ENCODE measurements around the gene TSPEAR.
"Not testable (repeated sequence)": the region's sequence is repeated elsewhere in the genome, so short reads cannot be mapped to it uniquely, and the experiment has no call there.

Gene TSPEAR

GRCh38 chr21:44583800-44584147 is 127.6 kb downstream of the TSPEAR start:
- no peak for TF ChIP-seq CTCF (IDR thresholded peaks at IDR 0.05; ENCODE audit: low read length, missing control alignments)
- no peak for DNase-seq (ENCODE audit: low read depth)
- no peak overlapping the region for H3K4me3 ChIP-seq (replicated peaks; ENCODE audit: low read depth, low read length)

- no peak overlapping the region for H3K4me3 ChIP-seq (replicated peaks; ENCODE audit: low read depth, low read length)
- TF ChIP-seq CTCF (IDR thresholded peaks at IDR 0.05; ENCODE audit: low read length, missing control alignments) = no peak
- no peak for DNase-seq (ENCODE audit: low read depth)
These were observed 128.1 kb downstream of the TSPEAR start for GRCh38 chr21:44583089-44583799.

GRCh38 chr21:44582055-44582454 is 129.3 kb downstream of the TSPEAR start:
- H3K4me3 ChIP-seq (replicated peaks; ENCODE audit: low read depth, low read length) = no peak overlapping the region
- DNase-seq (ENCODE audit: low read depth) = no peak
- TF ChIP-seq CTCF (IDR thresholded peaks at IDR 0.05; ENCODE audit: low read length, missing control alignments) = no peak

- no peak for TF ChIP-seq CTCF (IDR thresholded peaks at IDR 0.05; ENCODE audit: low read length, missing control alignments)
- no peak for DNase-seq (ENCODE audit: low read depth)
- no peak overlapping the region for H3K4me3 ChIP-seq (replicated peaks; ENCODE audit: low read depth, low read length)
These were observed 130.2 kb downstream of the TSPEAR start for GRCh38 chr21:44581158-44581557.

- DNase-seq (ENCODE audit: low read depth); H3K4me3 ChIP-seq (replicated peaks; ENCODE audit: low read depth, low read length): not testable (repeated sequence)
These were observed 131.0 kb downstream of the TSPEAR start, which contains the start of gene KRTAP10-5 for GRCh38 chr21:44580231-44580821. Gene KRTAP10-5 (minus strand): TSS chr21:44580604. CDS start chr21:44580578, 26 bp downstream.

- DNase-seq (ENCODE audit: low read depth) = no peak
- no peak for TF ChIP-seq CTCF (IDR thresholded peaks at IDR 0.05; ENCODE audit: low read length, missing control alignments)
- no peak overlapping the region for H3K4me3 ChIP-seq (replicated peaks; ENCODE audit: low read depth, low read length)
These were observed 131.6 kb downstream of the TSPEAR start for GRCh38 chr21:44579833-44580144.

GRCh38 chr21:44579056-44579832 is 132.1 kb downstream of the TSPEAR start:
- H3K4me3 ChIP-seq (replicated peaks; ENCODE audit: low read depth, low read length) = no peak overlapping the region
- no peak for DNase-seq (ENCODE audit: low read depth)

More at GRCh38 chr21:44579056-44579832, 132.1 kb downstream of the TSPEAR start:
- TF ChIP-seq CTCF (IDR thresholded peaks at IDR 0.05; ENCODE audit: low read length, missing control alignments) = no peak

Measured in fibroblast of pulmonary artery (primary cell).